NCI-H345 treated with DMSO at 0.1 percent for 48 hours (cell line): ENCODE measurements around the gene RELCH.

Experiments
- DNase-seq: peaks from one replicate; lab custom pipeline; 2025; ENCODE audit not compliant: unreplicated experiment; lab: John Stamatoyannopoulos, UW

RELCH gene

DNA sequence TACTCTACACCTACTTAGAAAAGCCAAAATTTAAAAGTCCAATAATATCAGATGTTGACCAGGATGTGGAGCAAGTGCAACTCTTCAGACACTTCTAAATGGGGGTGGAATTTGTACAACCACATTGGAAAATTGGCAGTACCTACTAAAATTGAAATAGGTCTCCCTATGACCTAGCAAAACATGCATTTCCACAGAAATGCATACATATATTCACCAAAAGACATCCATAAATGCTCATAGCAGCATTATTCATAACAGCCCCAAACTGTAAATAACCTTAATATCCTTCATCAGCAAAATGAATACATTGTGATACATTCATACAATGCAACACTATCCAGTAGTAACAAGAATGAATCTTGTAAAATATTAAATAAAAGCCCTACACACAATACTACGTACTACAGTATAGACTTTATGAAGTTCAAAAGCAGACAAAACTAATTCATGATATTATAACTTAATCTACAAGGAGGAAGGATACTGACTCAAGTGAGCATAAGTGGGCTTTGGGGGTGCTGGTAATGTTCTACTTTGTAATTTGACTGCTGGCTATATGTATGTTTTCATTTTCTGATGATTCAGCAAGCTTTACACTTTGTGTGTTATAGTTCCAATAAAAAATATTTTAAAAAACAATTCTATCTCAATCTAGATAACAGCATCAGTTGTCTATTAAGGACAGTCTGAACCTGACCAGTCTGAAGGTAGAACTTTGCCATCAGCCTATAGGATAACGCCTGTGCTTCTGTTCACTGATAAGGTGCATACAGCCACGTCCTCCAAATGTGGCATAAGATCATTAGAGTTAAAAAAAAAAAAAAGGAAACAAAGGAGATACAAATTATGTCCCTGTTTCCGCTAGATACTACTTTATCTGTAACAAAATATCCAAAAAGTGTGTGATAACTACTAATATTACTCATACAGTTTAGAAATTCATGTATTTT lies 131.4 kb downstream of the RELCH start:
- no peak for DNase-seq

- DNase-seq = no peak
These were observed 134.1 kb downstream of the RELCH start for GRCh38 chr18:62321201-62321600.

DNA sequence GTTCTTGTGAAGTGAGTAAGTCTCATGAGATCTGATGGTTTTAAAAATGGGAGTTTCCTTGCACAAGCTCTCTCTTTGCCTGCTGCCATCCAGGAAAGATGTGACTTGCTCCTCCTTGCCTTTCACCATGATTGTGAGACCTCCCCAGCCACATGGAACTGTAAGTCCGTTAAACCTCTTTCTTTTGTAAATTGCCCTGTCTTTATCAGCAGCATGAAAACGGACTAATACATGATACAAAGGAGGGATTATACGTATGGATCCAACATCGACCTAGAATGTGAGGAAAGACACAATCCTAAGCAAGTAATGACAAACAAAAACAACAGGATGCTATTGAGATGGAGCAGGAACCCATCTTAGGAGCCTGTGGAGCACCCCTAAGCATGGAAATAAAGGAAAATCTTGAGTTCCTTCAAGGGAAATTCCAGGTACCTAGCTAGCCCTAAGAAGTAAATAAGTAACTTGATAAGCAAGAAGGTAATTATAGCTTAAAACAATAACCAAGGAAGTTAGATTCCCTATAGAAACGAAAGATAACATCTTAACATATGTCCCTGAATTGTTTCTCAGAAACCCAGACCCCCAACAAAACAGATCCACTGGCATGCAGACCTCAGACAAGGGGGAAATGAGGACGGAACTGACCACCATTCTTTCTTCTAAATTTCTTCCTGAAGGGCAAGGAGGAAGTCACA lies 136.6 kb downstream of the RELCH start:
- DNase-seq = no peak

GRCh38 chr18:62324181-62324828 lies 137.2 kb downstream of the RELCH start:
- DNase-seq = no peak

DNA sequence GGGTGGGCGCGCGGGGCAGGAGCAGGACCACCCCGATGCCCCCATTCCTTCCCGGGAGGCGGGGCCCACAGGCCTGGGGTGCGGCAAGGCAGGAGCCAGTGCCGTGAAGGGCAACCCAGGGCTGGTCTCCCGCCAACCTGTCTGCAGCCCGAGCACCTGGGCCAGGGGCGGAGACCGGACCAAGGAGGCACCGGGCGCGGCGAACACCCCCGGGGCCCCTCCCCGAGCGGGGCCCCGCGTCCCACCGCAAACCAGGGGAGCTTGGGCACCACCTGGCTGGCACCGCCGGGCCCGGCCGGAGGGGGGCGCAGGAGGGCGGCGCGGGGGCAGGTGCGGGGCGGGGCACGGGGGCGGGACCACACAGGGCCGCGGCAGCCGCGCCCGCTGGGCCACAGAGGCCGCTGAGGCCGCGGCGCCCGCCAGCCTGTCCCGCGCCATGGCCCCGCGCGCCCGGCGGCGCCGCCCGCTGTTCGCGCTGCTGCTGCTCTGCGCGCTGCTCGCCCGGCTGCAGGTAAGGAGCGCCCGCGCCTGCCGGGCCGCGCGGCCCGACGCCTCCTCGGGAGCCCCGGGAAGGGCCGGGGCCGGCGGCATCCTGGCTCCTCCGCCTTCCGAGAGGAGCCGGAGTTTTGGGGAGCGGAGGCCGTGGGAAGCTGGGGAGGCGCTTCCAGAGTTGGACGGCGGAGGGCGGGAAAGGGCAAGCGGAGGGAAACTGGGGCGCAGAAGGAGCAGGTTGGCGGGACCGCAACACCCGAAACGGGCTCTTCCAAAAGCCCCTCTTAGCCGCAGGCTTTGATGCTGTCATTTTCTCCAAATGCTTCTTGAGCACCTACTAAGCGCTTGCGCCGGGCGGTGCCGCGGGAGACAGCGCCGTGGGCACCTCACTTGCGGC lies 138.1 kb downstream of the RELCH start, which contains the start of gene TNFRSF11A:
Gene TNFRSF11A, plus strand, starts transcription at position 394 of the 889 bp plus-strand sequence. Its CDS starts 43 bp downstream, at position 437.
- DNase-seq = peak; percentile 21

- no peak for DNase-seq
These were observed 139.0 kb downstream of the RELCH start for GRCh38 chr18:62325806-62326645.

- DNase-seq = no peak
These were observed 139.7 kb downstream of the RELCH start for GRCh38 chr18:62326646-62327348.

DNA sequence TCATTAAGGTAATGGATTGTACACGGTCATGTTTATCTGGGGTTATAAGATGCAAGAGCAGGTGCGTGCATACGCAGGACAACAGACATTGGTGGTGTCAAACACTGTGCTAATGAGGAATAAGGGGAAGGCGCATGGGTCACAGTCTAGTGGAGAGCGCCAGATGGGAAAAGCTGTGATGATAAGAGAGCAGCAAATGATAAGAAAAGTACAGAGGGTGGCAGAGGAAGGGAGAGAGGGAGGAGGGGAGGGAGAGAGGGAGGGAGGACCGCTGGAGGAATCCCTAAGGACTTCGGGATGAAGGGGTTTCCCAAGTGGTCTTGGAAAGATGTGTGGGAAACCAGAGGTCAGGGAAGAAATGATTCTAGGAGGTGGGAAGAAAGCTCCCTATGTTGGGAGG lies 140.9 kb downstream of the RELCH start:
- DNase-seq = no peak

DNA sequence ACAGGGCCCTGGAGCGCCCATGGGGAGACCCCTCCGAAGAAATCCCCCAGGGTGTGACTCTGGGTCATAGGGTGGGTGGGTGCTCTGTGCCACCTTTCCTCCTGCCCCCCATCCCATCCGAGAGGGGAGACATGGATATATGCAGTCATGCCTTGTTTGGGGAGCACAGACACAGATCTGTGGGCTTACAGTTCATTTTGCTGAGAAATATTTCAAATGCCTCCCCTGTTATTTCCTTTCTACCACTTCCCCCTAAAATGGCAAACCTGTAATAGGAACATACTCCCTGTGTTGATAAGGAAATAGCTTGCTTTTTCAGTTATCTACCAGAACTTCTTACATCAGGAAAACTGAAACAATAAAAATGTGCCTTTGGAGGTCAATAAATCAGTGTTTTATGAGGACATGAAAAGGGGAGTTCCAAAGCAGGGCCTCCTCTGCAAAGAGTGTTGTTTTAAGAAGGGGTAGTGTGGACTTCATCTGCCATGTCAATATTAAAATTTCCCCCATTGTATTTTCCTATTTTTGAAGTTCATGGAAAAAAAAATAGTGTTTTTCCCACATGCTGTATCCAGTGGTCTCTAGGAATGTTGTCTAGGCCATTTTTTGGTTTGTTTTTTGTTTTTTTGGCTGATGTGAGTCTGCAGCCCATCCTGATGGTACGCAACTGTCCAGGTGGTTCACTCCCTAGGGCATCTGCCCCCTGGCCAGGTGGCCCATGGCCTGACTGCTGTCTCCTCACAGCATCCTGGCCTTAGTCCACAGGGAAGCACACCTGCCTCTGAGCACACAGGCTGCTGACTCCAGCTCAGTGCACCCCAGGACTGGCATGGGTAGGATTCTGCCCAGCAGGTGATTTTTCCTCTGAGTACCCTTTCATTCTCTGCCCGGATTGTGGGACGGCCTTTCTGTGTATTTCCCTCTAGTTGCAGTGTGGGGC lies 141.8 kb downstream of the RELCH start:
- no peak for DNase-seq

- DNase-seq = no peak
These were observed 142.8 kb downstream of the RELCH start for GRCh38 chr18:62329691-62330454.

- no peak for DNase-seq
These were observed 143.6 kb downstream of the RELCH start for GRCh38 chr18:62330650-62331049.

GRCh38 chr18:62331581-62332356 lies 144.7 kb downstream of the RELCH start:
- DNase-seq = no peak

DNA sequence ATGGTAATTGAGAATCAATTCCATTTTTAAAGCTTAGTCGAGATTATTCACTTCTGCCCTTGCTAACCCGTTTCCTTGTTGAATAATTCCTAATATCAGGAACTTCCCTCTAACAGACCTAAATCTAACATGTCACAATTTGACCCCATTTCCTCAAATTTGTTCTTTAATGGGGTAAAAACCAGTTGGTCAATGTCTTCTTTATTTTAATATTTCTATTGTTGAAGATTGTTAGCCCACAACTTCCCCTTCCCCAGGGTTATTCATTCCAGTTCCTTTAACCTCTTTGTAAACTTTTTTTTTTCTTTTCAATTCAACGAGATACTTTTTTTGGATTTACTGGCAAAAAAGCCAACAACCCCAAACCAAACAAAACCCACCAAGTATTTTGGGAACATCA lies 145.4 kb downstream of the RELCH start:
- no peak for DNase-seq

DNA sequence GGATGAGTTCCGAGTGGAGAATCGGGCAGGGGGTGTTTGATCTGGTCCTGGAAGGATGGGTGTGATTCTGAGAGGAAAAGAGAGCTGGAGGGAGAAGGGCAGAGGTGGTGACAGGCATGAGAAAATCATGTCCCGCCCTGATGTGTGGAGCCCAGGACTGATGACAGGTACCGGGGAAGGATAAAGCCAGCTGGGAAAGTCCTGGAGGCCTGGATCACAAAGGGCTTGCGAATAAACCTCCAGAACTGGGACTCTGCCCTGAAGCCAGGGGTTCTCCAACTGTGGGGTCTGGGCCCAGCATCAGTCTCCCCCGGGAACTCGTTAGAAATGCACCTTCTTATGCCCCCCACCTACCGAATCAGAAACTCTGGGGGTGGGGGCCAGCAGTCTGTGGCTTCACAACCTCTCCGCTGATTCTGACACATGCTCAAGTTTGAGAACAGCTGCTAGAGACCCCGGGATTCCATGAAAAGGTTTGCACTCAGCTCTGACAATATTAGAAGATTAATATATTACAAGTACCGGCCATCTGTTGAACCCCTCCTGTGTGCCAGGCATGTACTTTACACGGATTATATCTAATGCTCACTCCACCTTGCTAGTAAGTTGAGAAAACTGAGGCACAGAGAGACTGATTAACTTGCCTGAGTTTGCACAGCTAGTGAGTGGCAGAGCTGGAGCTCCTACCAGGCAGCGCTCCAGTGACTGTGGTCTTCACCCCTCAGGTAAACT lies 146.1 kb downstream of the RELCH start:
- no peak for DNase-seq

GRCh38 chr18:62334120-62334519 lies 147.1 kb downstream of the RELCH start:
- no peak for DNase-seq

- DNase-seq = no peak
These were observed 148.4 kb downstream of the RELCH start for GRCh38 chr18:62335494-62335893.
